RPMI7951 (cell line): ENCODE data around the gene VWDE. TPM values are rescaled to one million over a fixed set of nuclear protein-coding genes. Genes with fewer than 3 reads are reported as not detected.

ENCODE experiments used
- DNase-seq: peaks from one replicate; pipeline ENCODE4 v3.0.0-alpha.2; 2012; ENCODE audit warnings: low read depth
- total RNA-seq: library from RNA; depleted of rRNA; stranded (reverse); fragments of >200 nt; shearing (Covaris generic); gene quantifications from 2 replicates; pipeline ENCODE4 v1.2.3, GENCODE V29; 2014; rRNA removed

The VWDE gene
- total RNA-seq, 1 experiment from 2014 or later, result not detected

- no peak for DNase-seq
Observed at GRCh38 chr7:12290761-12291160, 112.9 kb downstream of the VWDE start.

- no peak for DNase-seq
Observed at GRCh38 chr7:12289996-12290395, 113.7 kb downstream of the VWDE start.

- no peak for DNase-seq
Observed at GRCh38 chr7:12287901-12288300, 115.8 kb downstream of the VWDE start.

DNA sequence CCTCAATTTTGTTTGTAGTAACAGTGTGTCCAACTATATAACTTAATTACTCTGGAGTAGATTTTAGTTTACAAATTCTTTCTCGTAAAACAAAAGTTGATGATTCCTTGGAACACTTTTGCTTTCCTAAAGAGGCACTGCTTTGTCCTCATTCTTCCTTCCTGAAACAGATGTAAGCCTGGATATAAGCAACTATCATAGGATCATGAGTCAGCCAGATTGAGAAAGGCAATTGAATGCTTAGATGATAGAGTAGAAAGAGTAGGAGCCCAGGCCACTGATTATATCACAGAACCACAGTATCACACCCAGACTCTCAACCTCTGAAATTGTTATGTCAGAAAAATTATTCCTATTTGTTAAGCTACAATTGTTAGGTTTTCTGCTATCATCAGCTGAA lies 122.6 kb downstream of the VWDE start:
- DNase-seq, result no peak

Other genes starting within 250 kb of the VWDE start
- 58.1 and 69.6 TPM in 2 replicates for gene TMEM106B, start 192.6 kb downstream of the VWDE start, total RNA-seq
- gene SCIN, start 166.9 kb upstream of the VWDE start, total RNA-seq, result not detected in 2 replicates